ENCODE data around the gene DBNDD1. TPM values are rescaled to one million over a fixed set of nuclear protein-coding genes. Genes with fewer than 3 reads are reported as not detected.

DBNDD1 gene
- polyA plus RNA-seq, 1 of the 3 experiments (the other 2 are of a cell fraction) = 27.9 TPM

DNA sequence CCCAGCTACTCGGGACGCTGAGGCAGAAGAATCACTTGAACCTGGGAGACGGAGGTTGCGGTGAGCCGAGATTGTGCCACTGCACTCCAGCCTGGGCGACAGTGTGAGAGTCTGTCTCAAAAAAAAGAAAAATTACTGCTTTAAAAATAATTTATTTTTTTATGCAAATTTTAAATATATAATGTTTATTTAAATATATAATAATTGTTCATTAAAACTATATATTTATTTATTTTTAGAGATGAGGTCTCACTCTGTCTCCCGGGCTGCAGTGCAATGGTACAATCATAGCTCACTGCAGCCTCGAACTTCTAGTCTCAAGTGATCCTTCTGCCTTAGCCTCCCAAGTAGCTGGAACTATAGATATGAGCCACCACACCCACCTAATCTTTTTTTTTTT lies 15.2 kb upstream of the DBNDD1 start (continued):
- TF ChIP-seq MEF2A (IDR thresholded peaks at IDR 0.05; ENCODE audit: borderline replicate concordance, low read depth) (no peak), FOSL2 (IDR thresholded peaks at IDR 0.05; ENCODE audit: borderline replicate concordance, low read depth) (no peak)
- TF ChIP-seq, protein P1, sequence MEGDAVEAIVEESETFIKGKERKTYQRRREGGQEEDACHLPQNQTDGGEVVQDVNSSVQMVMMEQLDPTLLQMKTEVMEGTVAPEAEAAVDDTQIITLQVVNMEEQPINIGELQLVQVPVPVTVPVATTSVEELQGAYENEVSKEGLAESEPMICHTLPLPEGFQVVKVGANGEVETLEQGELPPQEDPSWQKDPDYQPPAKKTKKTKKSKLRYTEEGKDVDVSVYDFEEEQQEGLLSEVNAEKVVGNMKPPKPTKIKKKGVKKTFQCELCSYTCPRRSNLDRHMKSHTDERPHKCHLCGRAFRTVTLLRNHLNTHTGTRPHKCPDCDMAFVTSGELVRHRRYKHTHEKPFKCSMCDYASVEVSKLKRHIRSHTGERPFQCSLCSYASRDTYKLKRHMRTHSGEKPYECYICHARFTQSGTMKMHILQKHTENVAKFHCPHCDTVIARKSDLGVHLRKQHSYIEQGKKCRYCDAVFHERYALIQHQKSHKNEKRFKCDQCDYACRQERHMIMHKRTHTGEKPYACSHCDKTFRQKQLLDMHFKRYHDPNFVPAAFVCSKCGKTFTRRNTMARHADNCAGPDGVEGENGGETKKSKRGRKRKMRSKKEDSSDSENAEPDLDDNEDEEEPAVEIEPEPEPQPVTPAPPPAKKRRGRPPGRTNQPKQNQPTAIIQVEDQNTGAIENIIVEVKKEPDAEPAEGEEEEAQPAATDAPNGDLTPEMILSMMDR (IDR thresholded peaks at IDR 0.05) = no peak

DNA sequence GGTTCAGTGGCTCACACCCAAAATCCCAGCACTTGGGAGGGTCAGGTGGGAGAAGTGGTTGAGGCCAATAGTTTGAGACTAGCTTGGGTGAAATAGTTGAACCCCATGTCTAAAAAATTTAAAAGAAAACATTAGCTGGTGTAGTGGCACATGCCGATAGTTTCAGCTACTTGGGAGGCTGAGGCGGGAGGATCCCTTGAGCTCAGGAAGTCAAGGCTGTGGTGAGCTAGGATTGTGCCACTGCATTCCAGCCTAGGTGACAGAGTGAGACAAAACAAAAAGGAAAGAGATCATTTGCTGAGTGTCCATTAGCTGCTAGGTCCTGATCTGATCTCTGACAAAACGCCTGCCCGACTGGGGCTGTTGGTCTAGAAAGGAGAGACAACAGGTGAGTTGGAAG lies 14.1 kb upstream of the DBNDD1 start:
- H3K4me3 ChIP-seq (ENCODE audit: low read depth in 2 of 2, low read length in 1 of 2) = no peak overlapping the region
- H3K9me2 ChIP-seq = no peaks in the 10 kb centered on the region
- no peaks in the 10 kb centered on the region for H3K9me3 ChIP-seq
- H3K4me2 ChIP-seq = no peak overlapping the region
- POLR2A ChIA-PET = interaction anchor here (1.5 kb wide), 1 partner anchor 13 kb away, joined by 6 read pairs; no protein-coding TSS in a partner anchor
- peaks cover 24 to 48% of the 10 kb centered on the region in 2 experiments for H3K36me3 ChIP-seq (replicated peaks in 1 of 2; ENCODE audit: control insufficient read depth in 1 of 2, insufficient read depth in 2 of 2, low read length in 1 of 2)
- peaks cover 30% of the 10 kb centered on the region for H4K20me1 ChIP-seq (ENCODE audit: insufficient read depth)
- CTCF ChIA-PET = interaction anchor here (0.7 to 1.7 kb wide), 3 partner anchors 13 to 85 kb away, joined by 3 to 7 read pairs (median 3); partner anchors contain the start of genes DBNDD1 and DEF8
- no peak overlapping the region for H2AFZ ChIP-seq (ENCODE audit: low read depth)
- WGBS (ENCODE audit: low lambda C conversion rate) = 89% methylated on average over 4 of the region's 4 CpGs
- no peak for TF ChIP-seq TAF1 (IDR thresholded peaks at IDR 0.05; ENCODE audit: borderline replicate concordance, low read depth, low read length)
- no peak for TF ChIP-seq JUND (IDR thresholded peaks at IDR 0.05)
- TF ChIP-seq FOSL2 (IDR thresholded peaks at IDR 0.05; ENCODE audit: borderline replicate concordance, low read depth) = no peak
- no peaks in the 10 kb centered on the region for H3K27me3 ChIP-seq (ENCODE audit: insufficient read depth)
- H3K79me2 ChIP-seq (ENCODE audit: insufficient read depth) = 0 out of 2 replicates have a peak, but pooled peaks cover 3% of the 10 kb centered on the region
- peaks cover 35% of the 10 kb centered on the region for H3F3A ChIP-seq (replicated peaks; ENCODE audit: insufficient read depth)
- H3K4me1 ChIP-seq (ENCODE audit: control insufficient read depth in 1 of 2, insufficient read depth in 2 of 2, low read depth in 1 of 2, low read length in 1 of 2) = no peaks in the 10 kb centered on the region
- no peak overlapping the region for H3K9ac ChIP-seq
- H3K27ac ChIP-seq (ENCODE audit: low read depth in 2 of 2, low read length in 1 of 2) = no peak overlapping the region
- DNase-seq = no peak

DNA sequence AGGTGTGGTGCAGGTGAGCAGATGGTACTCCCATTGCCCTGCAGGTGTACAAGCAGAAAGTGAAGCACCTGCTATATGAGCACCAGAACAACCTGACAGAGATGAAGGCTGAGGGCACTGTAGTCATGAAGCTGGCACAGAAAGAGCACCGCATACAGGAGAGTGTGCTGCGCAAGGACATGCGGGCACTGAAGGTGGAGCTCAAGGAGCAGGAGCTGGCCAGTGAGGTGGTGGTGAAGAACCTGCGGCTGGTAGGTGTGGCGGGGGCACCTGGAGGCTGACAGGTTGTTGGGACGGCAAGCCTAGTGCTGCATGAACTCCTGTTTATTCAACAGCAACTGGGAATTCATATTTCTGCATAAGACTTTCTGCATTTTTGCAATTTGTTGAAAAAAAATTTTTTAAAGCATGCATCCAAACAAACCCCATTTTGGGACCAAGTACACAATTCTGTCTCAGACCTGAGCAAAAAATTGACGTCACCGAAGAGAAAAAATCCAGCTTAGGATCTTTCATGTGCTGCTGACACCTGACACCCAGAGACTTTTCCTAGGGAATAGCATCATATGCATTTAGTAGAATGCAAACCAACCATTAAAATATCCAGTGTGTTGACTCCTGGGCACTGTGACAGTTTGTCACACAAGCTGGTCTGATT lies 13.5 kb upstream of the DBNDD1 start:
- Histone ChIP-seq H3K4me2 (no peak overlapping the region), H3F3A (replicated peaks; ENCODE audit: insufficient read depth) (peaks cover 35% of the 10 kb centered on the region), H3K4me3 (ENCODE audit: low read depth in 2 of 2, low read length in 1 of 2) (no peak overlapping the region), H3K9me2 (no peaks in the 10 kb centered on the region), H3K9ac (no peak overlapping the region), H2AFZ (ENCODE audit: low read depth) (no peak overlapping the region), H3K27me3 (ENCODE audit: insufficient read depth) (no peaks in the 10 kb centered on the region), H3K9me3 (no peaks in the 10 kb centered on the region), H3K36me3 (replicated peaks in 1 of 2; ENCODE audit: control insufficient read depth in 1 of 2, insufficient read depth in 2 of 2, low read length in 1 of 2) (peaks cover 24 to 42% of the 10 kb centered on the region in 2 experiments), H4K20me1 (ENCODE audit: insufficient read depth) (peaks cover 30% of the 10 kb centered on the region), H3K4me1 (ENCODE audit: control insufficient read depth in 1 of 2, insufficient read depth in 2 of 2, low read depth in 1 of 2, low read length in 1 of 2) (no peaks in the 10 kb centered on the region), H3K27ac (ENCODE audit: low read depth in 2 of 2, low read length in 1 of 2) (no peak overlapping the region), H3K79me2 (ENCODE audit: insufficient read depth) (0 out of 2 replicates have a peak, but pooled peaks cover 3% of the 10 kb centered on the region)
- DNase-seq = no peak
- ChIA-PET CTCF (interaction anchor here (0.7 to 1.7 kb wide), 3 partner anchors 13 to 85 kb away, joined by 3 to 7 read pairs (median 3); partner anchors contain the start of genes DBNDD1 and DEF8), POLR2A (interaction anchor here (1.5 kb wide), 1 partner anchor 14 kb away, joined by 6 read pairs; no protein-coding TSS in a partner anchor)
- 85% methylated on average over 8 of the region's 8 CpGs for WGBS (ENCODE audit: low lambda C conversion rate)
- TF ChIP-seq CHD2 (IDR thresholded peaks at IDR 0.05; ENCODE audit: low read length, partially characterized antibody) = no peak
- TF ChIP-seq RFX5 (IDR thresholded peaks at IDR 0.05; ENCODE audit: low read length) = no peak

Measured in SK-N-SH (cell line).